Mucosa of rectum (tissue), 2 donors: ENCODE data around the gene GTF2A1.
"Not testable (repeated sequence)": the region's sequence is repeated elsewhere in the genome, so short reads cannot be mapped to it uniquely, and the experiment has no call there.

ENCODE experiments used
- H3K27ac ChIP-seq, 2 donors: one replicate each; pipeline ENCODE4 v1.7.0; 2013; ENCODE audit warnings: inconsistent platforms in 2 of 2, low read depth in 2 of 2, low read length in 2 of 2
- H3K27me3 ChIP-seq, 2 donors: one replicate each; pipeline ENCODE4 v1.7.0; 2013; ENCODE audit warnings: low read length in 2 of 2; ENCODE audit not compliant: control insufficient read depth in 2 of 2, insufficient read depth in 2 of 2
- H3K36me3 ChIP-seq, 2 donors: one replicate each; pipeline ENCODE4 v1.7.0; 2013; ENCODE audit warnings: low read length in 2 of 2; ENCODE audit not compliant: control insufficient read depth in 2 of 2, insufficient read depth in 2 of 2
- H3K4me1 ChIP-seq, 2 donors: one replicate each; pipeline ENCODE4 v1.7.0; 2013; ENCODE audit warnings: low read length in 2 of 2, mild to moderate bottlenecking in 1 of 2; ENCODE audit not compliant: control insufficient read depth in 2 of 2, insufficient read depth in 2 of 2
- H3K4me3 ChIP-seq, 2 donors: one replicate each; pipeline ENCODE4 v1.7.0; 2013; ENCODE audit warnings: low read length in 2 of 2
- H3K9ac ChIP-seq, 2 donors: one replicate each; pipeline ENCODE4 v1.7.0; 2013; ENCODE audit warnings: low read length in 2 of 2, low read depth in 1 of 2, mild to moderate bottlenecking in 1 of 2
- H3K9me3 ChIP-seq, 2 donors: one replicate each; pipeline ENCODE4 v1.7.0; 2013; ENCODE audit warnings: low read length in 2 of 2; ENCODE audit not compliant: control insufficient read depth in 2 of 2
- donor health status: healthy.
- donor health status: Normal muscosa, but diverticular disease.

GTF2A1 gene

DNA sequence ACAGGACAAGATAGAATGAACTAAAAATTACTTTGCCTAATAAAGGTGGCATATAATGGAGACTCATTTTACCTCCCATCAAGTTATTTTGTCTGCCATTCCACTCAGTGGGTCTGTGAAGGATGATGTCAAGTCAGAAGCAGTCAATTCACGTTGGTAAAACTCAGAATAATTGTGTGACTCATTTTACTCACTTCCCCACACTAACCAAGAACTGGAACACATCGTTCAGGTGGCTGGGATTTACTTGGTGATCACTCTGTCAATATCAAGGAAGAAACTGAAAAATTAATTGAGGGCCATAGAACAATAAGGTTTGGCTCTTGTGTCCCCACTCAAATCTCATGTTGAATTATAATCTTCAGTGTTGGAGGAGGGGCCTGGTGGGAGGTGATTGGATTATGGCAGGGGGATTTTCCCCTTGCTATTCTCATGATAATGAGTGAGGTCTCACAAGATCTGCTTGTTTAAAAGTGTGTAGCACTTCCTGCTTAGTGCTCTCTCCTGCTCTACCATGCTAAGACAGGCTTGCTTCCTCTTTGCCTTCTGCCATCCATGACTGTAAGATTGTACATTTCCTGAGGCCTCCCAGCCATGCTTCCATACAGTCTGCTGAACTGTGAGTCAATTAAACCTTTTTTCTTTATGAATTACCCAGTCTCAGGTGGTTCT, 35.7 kb upstream of the GTF2A1 start:
- Histone ChIP-seq H3K27me3 (no peaks in the 10 kb centered on the region), H3K36me3 (peaks cover 0 to 4% of the 10 kb centered on the region in 2 donors), H3K4me1 (no peaks in the 10 kb centered on the region), H3K4me3 (no peak overlapping the region), H3K9me3 (no peaks in the 10 kb centered on the region), H3K27ac (no peak overlapping the region), H3K9ac (no peak overlapping the region)

DNA sequence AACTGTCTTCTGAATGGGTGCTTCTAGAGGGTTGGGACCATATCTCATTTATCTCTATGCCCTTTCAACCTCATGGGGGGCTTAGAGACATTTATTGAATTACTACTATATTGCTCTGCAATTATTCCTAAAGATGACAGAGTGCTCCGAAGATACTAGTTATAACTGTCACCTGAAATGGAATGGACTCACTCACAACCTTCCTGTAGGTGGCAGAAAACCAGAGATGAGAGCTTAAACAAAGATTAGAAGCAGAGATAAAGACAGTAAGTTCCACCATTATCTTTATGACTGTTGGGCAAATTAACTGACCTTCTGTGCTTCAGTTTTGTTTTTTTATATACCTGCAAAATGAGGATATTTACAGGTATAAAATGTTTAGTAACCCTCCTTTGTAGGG, 31.5 kb upstream of the GTF2A1 start:
- Histone ChIP-seq H3K9ac (no peak overlapping the region), H3K4me3 (no peak overlapping the region)

DNA sequence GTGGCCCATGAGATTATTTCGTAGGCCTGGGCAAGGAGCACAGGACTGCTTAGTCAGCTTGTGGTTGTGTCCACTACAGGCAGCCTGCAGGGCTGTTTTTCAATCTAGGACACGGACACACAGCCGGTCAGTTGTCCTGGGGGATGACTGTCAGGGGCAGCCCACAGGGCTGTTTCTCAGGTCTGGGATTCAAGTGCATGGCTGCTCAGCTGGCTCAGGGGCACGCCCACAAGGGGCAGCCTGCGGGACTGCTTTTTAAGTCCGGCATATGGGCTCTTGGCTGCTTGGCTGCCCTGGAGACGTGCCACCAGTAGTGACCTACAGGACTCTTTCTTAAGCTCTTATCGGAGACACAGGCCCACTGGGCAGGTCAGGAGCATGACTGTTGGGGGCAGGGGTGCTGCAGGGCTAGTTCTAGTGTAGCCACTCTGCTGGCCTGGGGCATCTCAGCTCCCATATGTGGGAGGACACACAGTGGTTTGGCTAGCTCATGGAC, 26.6 kb upstream of the GTF2A1 start:
- Histone ChIP-seq H3K9me3 (no peaks in the 10 kb centered on the region), H3K27me3 (no peaks in the 10 kb centered on the region), H3K9ac (no peak overlapping the region), H3K4me3 (no peak overlapping the region), H3K27ac (no peak overlapping the region), H3K36me3 (no peaks in the 10 kb centered on the region), H3K4me1 (no peaks in the 10 kb centered on the region)

More for the DNA sequence above, 31.5 kb upstream of the GTF2A1 start:
- Histone ChIP-seq H3K4me1 (no peaks in the 10 kb centered on the region), H3K36me3 (no peaks in the 10 kb centered on the region), H3K27me3 (no peaks in the 10 kb centered on the region), H3K9me3 (no peaks in the 10 kb centered on the region), H3K27ac (no peak overlapping the region)

DNA sequence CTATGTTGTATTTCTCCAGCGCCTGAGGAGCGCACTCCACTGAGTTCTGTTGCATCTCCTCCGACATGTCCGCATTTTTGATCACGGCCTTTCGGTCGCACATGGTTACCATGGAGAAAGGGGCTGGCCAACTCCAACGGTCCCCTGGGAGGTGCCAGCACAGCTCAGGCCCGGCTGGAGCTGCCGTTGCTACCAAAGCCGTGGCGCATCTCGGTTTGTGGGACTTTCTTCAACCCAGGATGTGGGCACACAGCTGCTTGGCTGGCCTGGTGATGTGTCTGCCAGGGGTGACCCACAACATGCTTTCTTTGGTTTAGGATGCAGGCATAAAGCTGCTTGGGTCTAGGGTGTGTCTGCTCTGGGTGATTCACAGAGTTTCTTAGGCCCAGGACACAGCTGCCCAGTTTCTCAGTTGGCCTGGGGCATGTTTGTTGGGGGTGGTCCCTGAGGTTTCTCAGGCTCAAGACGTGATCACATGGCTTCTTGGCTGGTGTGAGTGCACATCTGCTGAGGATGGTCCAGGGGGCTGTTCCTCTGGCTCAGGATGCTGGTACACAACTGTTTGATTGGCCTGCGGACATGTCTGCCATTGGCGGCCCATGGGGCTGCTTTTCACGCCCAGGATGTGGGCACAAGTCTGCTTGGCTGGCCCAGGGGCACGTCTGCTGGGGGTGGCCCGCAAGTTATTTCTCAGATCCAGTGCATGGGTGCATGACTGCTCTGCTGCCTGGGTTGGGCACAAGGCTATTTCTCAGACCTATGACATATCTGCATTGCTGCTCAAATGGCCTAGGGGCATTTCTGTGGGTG, 25.9 kb upstream of the GTF2A1 start:
- H3K36me3 ChIP-seq, result no peaks in the 10 kb centered on the region
- H3K4me3 ChIP-seq, result no peak overlapping the region
- H3K27ac ChIP-seq, result no peak overlapping the region
- H3K9ac ChIP-seq, result no peak overlapping the region
- H3K4me1 ChIP-seq, result no peaks in the 10 kb centered on the region
- no peaks in the 10 kb centered on the region for H3K27me3 ChIP-seq
- no peaks in the 10 kb centered on the region for H3K9me3 ChIP-seq

DNA sequence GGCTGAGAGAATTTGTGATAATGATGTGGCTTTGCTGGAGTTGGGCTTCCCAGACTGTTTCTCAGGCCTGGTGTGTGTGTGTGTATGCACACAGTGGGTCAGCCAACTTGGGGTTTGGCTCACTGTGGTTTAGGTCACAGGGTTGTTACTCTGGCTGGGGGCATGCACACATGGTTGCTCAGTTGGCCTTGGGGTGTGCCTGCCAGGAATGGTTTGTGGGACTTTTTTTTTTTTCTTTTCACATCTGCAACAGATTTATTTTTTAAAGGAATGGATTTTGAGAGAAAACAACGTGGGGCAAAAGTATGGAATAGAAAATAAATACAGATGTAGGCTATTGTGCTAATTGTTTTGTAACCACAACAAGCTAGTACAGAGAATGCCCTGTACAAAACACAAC, 25.0 kb upstream of the GTF2A1 start:
- Histone ChIP-seq H3K9me3 (no peaks in the 10 kb centered on the region), H3K4me1 (no peaks in the 10 kb centered on the region), H3K4me3 (no peak overlapping the region), H3K27ac (no peak overlapping the region), H3K36me3 (no peaks in the 10 kb centered on the region), H3K9ac (no peak overlapping the region), H3K27me3 (no peaks in the 10 kb centered on the region)

DNA sequence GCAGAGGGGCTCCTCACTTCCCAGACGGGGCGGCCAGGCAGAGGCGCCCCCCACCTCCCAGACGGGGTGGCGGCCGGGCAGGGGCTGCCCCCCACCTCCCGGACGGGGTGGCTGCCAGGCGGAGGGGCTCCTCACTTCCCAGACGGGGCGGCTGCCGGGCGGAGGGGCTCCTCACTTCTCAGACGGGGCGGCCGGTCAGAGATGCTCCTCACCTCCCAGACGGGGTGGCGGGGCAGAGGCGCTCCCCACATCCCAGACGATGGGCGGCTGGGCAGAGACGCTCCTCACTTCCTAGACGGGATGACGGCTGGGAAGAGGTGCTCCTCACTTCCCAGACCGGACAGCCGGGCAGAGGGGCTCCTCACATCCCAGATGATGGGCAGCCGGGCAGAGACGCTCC, 23.7 kb upstream of the GTF2A1 start:
- H3K27ac ChIP-seq, H3K36me3 ChIP-seq: not testable (repeated sequence)

DNA sequence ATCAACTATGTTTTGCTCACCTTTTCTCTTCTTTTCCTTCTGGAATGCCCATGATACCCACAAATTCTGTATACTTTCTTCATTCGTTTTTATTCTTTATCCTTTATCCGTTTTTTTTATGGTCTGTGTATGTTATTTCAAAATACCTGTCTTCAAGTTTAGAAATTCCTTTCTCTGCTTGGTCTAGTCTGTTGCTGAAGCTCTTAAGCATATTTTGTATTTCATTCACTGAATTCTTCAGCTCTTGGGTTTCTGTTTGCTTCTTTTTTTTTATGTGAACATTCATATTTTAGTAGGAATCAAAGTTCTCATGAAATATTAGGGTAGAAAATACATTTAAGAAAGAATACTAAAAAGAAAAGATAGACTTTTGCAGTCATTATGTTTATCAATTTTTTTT, 22.7 kb upstream of the GTF2A1 start:
- H3K4me1 ChIP-seq, result no peaks in the 10 kb centered on the region
- H3K4me3 ChIP-seq, result no peak overlapping the region
- H3K9ac ChIP-seq, result no peak overlapping the region

More for the DNA sequence above, 23.7 kb upstream of the GTF2A1 start:
- not testable (repeated sequence) for H3K9me3 ChIP-seq, H3K4me3 ChIP-seq, H3K4me1 ChIP-seq, H3K27me3 ChIP-seq, H3K9ac ChIP-seq

DNA sequence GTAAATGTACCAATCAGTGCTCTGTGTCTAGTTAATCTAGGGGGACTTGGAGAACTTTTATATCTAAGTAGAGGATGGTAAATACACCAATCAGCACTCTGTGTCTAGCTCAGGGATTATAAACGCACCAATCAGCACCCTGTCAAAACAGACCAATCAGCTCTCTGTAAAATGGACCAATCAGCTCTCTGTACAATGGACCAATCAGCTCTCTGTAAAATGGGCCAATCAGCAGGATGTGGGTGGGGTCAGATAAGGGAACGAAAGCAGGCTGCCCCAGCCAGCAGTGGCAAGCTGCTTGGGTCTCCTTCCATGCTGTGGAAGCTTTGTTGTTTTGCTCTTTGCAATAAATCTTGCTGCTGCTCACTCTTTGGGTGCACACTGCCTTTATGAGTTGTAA, 16.1 kb upstream of the GTF2A1 start:
- H3K9ac ChIP-seq, H3K9me3 ChIP-seq, H3K4me1 ChIP-seq, H3K4me3 ChIP-seq, H3K27ac ChIP-seq, H3K36me3 ChIP-seq, H3K27me3 ChIP-seq: not testable (repeated sequence)

More for the DNA sequence above, 22.7 kb upstream of the GTF2A1 start:
- Histone ChIP-seq H3K36me3 (no peaks in the 10 kb centered on the region), H3K9me3 (no peaks in the 10 kb centered on the region), H3K27ac (no peak overlapping the region), H3K27me3 (no peaks in the 10 kb centered on the region)

DNA sequence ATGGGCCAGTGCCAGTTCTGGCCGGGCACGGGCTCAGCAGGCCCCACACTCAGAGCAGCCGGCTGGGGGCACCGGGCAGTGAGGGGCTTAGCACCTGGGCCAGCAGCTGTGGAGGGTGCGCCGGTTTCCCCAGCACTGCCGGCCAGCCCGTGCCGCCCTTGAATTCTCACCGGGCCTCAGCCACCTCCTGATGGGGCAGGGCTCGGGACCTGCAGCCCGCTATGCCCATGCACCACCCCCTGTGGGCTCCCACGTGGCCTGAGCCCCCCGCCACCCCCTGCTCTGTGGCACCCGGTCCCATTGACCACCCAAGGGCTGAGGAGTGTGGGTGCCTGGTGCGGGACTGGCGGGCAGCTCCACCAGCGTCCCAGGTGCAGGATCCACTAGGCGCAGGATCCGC, 15.4 kb upstream of the GTF2A1 start:
- no peaks in the 10 kb centered on the region for H3K36me3 ChIP-seq
- no peaks in the 10 kb centered on the region for H3K4me1 ChIP-seq
- H3K9me3 ChIP-seq, result no peaks in the 10 kb centered on the region
- no peaks in the 10 kb centered on the region for H3K27me3 ChIP-seq
- no peak overlapping the region for H3K4me3 ChIP-seq
- no peak overlapping the region for H3K9ac ChIP-seq
- no peak overlapping the region for H3K27ac ChIP-seq

DNA sequence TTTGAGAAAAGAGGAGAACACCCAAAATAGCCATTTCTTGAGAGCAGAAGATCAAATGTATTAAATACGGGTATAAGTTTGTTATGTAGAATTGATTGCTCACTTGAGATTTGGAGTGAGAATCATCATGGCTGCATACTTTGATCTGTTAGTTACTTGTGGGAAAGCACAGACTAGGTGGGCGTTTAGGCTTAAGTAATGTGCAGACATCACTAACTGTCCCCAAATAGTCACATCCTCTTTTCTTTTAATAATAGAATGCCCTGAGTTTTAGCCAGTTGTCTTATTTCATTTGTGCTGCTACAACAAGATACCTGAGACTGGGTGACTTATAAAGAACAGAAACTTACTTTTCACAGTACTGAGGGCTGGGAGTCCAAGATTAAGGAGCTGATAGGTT, 14.3 kb upstream of the GTF2A1 start:
- H3K36me3 ChIP-seq, result no peaks in the 10 kb centered on the region
- H3K27me3 ChIP-seq, result no peaks in the 10 kb centered on the region
- no peaks in the 10 kb centered on the region for H3K4me1 ChIP-seq
- no peaks in the 10 kb centered on the region for H3K9me3 ChIP-seq
- H3K9ac ChIP-seq, result no peak overlapping the region
- no peak overlapping the region for H3K4me3 ChIP-seq
- H3K27ac ChIP-seq, result no peak overlapping the region
